ENCODE measurements around the gene CRADD.

Gene CRADD

GRCh38 chr12:93850481-93851256 lies 173.5 kb downstream of the CRADD start:
- DNase-seq (ENCODE audit: low read depth, low spot score): no peak
- TF ChIP-seq CTCF (IDR thresholded peaks at IDR 0.05; ENCODE audit: low read depth, low read length): no peak
- in situ Hi-C loops (cut with HindIII; ENCODE audit: low sequenced_read_pairs): no loop called here
- H3K4me3 ChIP-seq (ENCODE audit: low read depth, low read length): no peak overlapping the region

DNA sequence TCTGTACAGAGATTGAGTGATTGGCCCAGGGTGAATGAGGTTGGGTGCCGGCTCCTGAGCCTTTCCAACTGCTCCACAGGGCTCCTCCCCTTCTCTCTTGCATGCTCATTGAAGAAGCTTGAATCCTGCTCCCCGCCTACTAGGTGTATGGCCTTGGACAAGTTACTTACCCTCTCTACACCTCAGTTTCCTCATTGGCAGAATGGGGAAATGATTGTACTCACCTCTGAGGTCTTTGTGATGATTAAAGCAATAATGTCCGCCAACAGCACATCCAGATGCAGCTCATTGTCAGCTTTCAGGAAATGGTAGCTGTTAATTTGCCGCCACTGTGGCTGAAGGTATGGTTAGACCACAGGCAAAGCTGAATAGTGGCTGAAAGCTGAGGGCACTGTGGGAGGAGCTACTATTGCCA lies 174.1 kb downstream of the CRADD start:
- no peak for TF ChIP-seq CTCF (IDR thresholded peaks at IDR 0.05; ENCODE audit: low read depth, low read length)
- DNase-seq (ENCODE audit: low read depth, low spot score): no peak
- in situ Hi-C loops (cut with HindIII; ENCODE audit: low sequenced_read_pairs): no loop called here
- H3K4me3 ChIP-seq (ENCODE audit: low read depth, low read length): no peak overlapping the region

DNA sequence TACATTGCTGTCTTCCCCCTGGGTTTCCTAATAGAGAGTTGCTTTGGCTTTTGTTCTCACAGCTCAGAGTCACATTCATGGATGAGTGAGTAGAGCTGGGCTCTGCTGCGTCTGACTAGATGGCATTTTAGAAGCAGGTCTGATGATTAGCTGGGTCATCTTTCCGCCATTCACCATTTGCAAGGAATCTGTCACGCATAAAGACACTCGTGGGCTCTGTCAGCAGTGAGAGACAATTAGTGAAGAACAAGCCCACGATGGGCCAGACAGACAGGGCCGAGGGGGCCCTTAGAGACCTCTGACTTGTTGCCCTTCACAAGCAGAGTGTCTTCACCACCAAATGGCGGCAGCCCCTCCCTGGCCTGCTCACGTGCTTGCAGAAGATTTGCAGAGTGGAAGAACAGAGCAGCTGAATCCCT lies 175.0 kb downstream of the CRADD start:
- DNase-seq (ENCODE audit: low read depth, low spot score): no peak
- TF ChIP-seq CTCF (IDR thresholded peaks at IDR 0.05; ENCODE audit: low read depth, low read length): no peak
- in situ Hi-C loops (cut with HindIII; ENCODE audit: low sequenced_read_pairs): no loop called here
- H3K4me3 ChIP-seq (ENCODE audit: low read depth, low read length): no peak overlapping the region

GRCh38 chr12:93853698-93854478 lies 176.7 kb downstream of the CRADD start:
- in situ Hi-C loops (cut with HindIII; ENCODE audit: low sequenced_read_pairs): no loop called here
- TF ChIP-seq CTCF (IDR thresholded peaks at IDR 0.05; ENCODE audit: low read depth, low read length): no peak
- no peak overlapping the region for H3K4me3 ChIP-seq (ENCODE audit: low read depth, low read length)
- no peak for DNase-seq (ENCODE audit: low read depth, low spot score)

DNA sequence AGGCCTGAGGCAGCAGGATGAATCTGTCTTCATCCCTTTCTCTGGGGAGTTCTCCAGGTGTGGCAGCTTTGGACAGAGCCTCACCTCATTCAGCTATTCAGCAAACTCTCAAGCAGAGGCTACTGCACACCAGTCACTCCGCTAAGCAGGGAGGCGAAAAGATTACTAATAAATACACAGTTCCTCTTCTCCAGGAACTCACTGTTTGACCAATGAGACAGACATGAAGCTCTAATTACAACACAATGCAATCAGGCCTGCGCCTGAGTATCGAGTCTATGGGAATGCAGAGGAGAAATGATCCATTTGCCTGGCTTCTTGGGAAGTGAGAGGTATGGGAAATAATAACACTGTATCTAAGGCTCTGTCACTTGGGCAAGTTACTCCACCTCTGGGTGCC lies 178.1 kb downstream of the CRADD start:
- in situ Hi-C loops (cut with HindIII; ENCODE audit: low sequenced_read_pairs): no loop called here
- no peak for TF ChIP-seq CTCF (IDR thresholded peaks at IDR 0.05; ENCODE audit: low read depth, low read length)
- no peak overlapping the region for H3K4me3 ChIP-seq (ENCODE audit: low read depth, low read length)

DNA sequence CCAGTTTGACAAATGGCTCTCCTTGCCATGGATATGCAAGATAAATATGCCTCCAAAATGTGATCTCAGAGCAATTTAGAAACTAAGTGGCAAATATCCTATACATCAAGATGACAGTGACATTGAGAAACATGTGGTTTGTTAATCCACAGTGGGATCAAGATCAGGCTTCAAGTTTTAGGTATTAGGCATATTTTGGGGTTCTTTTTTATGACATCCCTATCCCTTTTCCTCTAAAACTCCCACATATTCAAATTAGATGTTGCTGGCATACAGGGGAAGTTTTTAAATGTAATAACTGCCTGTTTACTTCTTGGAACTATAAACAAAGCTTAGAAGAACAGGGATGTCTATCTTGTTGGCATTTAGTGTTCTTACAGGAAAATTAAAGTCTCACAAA lies 179.4 kb downstream of the CRADD start:
- no peak overlapping the region for H3K4me3 ChIP-seq (ENCODE audit: low read depth, low read length)

More for the DNA sequence above, 178.1 kb downstream of the CRADD start:
- no peak for DNase-seq (ENCODE audit: low read depth, low spot score)

More for the DNA sequence above, 179.4 kb downstream of the CRADD start:
- no peak for DNase-seq (ENCODE audit: low read depth, low spot score)
- no peak for TF ChIP-seq CTCF (IDR thresholded peaks at IDR 0.05; ENCODE audit: low read depth, low read length)
- in situ Hi-C loops (cut with HindIII; ENCODE audit: low sequenced_read_pairs): no loop called here

All from astrocyte of the spinal cord (primary cell).